ENCODE data around the gene RSL24D1. TPM values are rescaled to one million over a fixed set of nuclear protein-coding genes. Genes with fewer than 3 reads are reported as not detected.
"Not testable (repeated sequence)": the region's sequence is repeated elsewhere in the genome, so short reads cannot be mapped to it uniquely, and the experiment has no call there.

Gene RSL24D1
- total RNA-seq, 1 donor from 2014 or later = 63.5 TPM

GRCh38 chr15:55204464-55204863 is 7.7 kb upstream of the RSL24D1 start:
- no peak for DNase-seq

GRCh38 chr15:55202206-55202605 is 5.5 kb upstream of the RSL24D1 start:
- no peak for DNase-seq

- no peak for DNase-seq
Measured at GRCh38 chr15:55198706-55199105, 2.0 kb upstream of the RSL24D1 start.

GRCh38 chr15:55197719-55198118 is 978 bp upstream of the RSL24D1 start:
- no peak for DNase-seq

GRCh38 chr15:55197362-55197705 is 593 bp upstream of the RSL24D1 start:
- DNase-seq = peak; percentile 10

- peak; percentile 29 for DNase-seq
Measured at GRCh38 chr15:55195996-55196395, 745 bp downstream of the RSL24D1 start.

GRCh38 chr15:55194256-55194655 is 2.5 kb downstream of the RSL24D1 start:
- DNase-seq = no peak

- DNase-seq = peak; percentile 59
Measured at GRCh38 chr15:55186331-55186730, 10.4 kb downstream of the RSL24D1 start.

- peak; percentile 18 for DNase-seq
Measured at GRCh38 chr15:55183679-55184078, 13.1 kb downstream of the RSL24D1 start.

GRCh38 chr15:55179141-55179540 is 17.6 kb downstream of the RSL24D1 start:
- no peak for DNase-seq

- DNase-seq = no peak
Measured at GRCh38 chr15:55170361-55170760, 26.4 kb downstream of the RSL24D1 start.

GRCh38 chr15:55168350-55168974 is 28.3 kb downstream of the RSL24D1 start:
- DNase-seq = peak; percentile 84

GRCh38 chr15:55164284-55164683 is 32.5 kb downstream of the RSL24D1 start:
- DNase-seq = no peak

GRCh38 chr15:55151631-55152030 is 45.1 kb downstream of the RSL24D1 start:
- no peak for DNase-seq

- DNase-seq = not testable (repeated sequence)
Measured at GRCh38 chr15:55143132-55143531, 53.6 kb downstream of the RSL24D1 start.

GRCh38 chr15:55133972-55134371 is 62.8 kb downstream of the RSL24D1 start:
- DNase-seq = no peak

GRCh38 chr15:55132672-55133071 is 64.1 kb downstream of the RSL24D1 start:
- DNase-seq = no peak

Other genes starting within 250 kb of the RSL24D1 start
- 12.3 and 27.4 TPM in 2 replicates for gene RAB27A, start 92.9 kb upstream of the RSL24D1 start, total RNA-seq
- gene PIGBOS1, start 122.2 kb upstream of the RSL24D1 start, total RNA-seq = 7.3 and 13.3 TPM in 2 replicates
- gene PIGB, start 122.3 kb upstream of the RSL24D1 start, total RNA-seq = 12.6 and 15.4 TPM in 2 replicates
- 70.5 and 84.7 TPM in 2 replicates for gene CCPG1, start 211.4 kb upstream of the RSL24D1 start, total RNA-seq
- gene PIERCE2, start 211.6 kb upstream of the RSL24D1 start, total RNA-seq = 0.79 and 0.85 TPM in 2 replicates